Immature natural killer cell (primary cell): ENCODE results near the gene SPON1. TPM values are rescaled to one million over a fixed set of nuclear protein-coding genes. Genes with fewer than 3 reads are reported as not detected.
"Not testable (repeated sequence)": the region's sequence is repeated elsewhere in the genome, so short reads cannot be mapped to it uniquely, and the experiment has no call there.

Experiments
- DNase-seq, 3 donors: peaks; one replicate each; pipeline ENCODE4 v3.0.0; 2022; ENCODE audit warnings: mixed read lengths in 1 of 3
- H3K27ac Mint-ChIP-seq, 6 donors: one replicate each; pipeline ENCODE4 v1.8.0; 2020; ENCODE audit warnings: mixed read lengths in 6 of 6, mild to moderate bottlenecking in 5 of 6, inconsistent platforms in 4 of 6, moderate library complexity in 3 of 6
- H3K27me3 Mint-ChIP-seq, 3 donors: one replicate each; pipeline ENCODE4 v1.8.0; 2020 to 2021; ENCODE audit warnings: low read depth in 3 of 3, mild to moderate bottlenecking in 3 of 3, mixed read lengths in 3 of 3, moderate library complexity in 3 of 3, inconsistent platforms in 1 of 3
- H3K36me3 Mint-ChIP-seq, 3 donors: one replicate each; pipeline ENCODE4 v1.8.0; 2020; ENCODE audit warnings: mixed read lengths in 3 of 3, inconsistent platforms in 2 of 3, mild to moderate bottlenecking in 2 of 3
- H3K4me1 Mint-ChIP-seq, 2 donors: one replicate each; pipeline ENCODE4 v1.8.0; 2020; ENCODE audit warnings: inconsistent platforms in 2 of 2, mild to moderate bottlenecking in 2 of 2, mixed read lengths in 2 of 2, moderate library complexity in 1 of 2
- H3K4me3 Mint-ChIP-seq, 5 donors: one replicate each; pipeline ENCODE4 v1.8.0; 2020; ENCODE audit warnings: mild to moderate bottlenecking in 5 of 5, mixed read lengths in 5 of 5, inconsistent platforms in 3 of 5, moderate library complexity in 3 of 5
- H3K9me3 Mint-ChIP-seq, 6 donors: one replicate each; pipeline ENCODE4 v1.8.0; 2020; ENCODE audit warnings: mild to moderate bottlenecking in 6 of 6, mixed read lengths in 6 of 6, inconsistent platforms in 4 of 6, moderate library complexity in 3 of 6
- polyA plus RNA-seq, 3 donors: library from polyadenylated mRNA; unstranded; fragments of 300-500 nt; fragmentation: Illumina TruSeq; gene quantifications; one replicate each; pipeline ENCODE4 v1.2.3, GENCODE V29; 2021

The SPON1 gene
- polyA plus RNA-seq, 3 donors from 2014 or later: 0.22 to 1.1 (median 0.74) TPM

GRCh38 chr11:14275076-14275475 lies 312.6 kb downstream of the SPON1 start:
- Mint-ChIP-seq H3K4me3 (no peak overlapping the region), H3K36me3 (peaks cover 0 to 19% (median 8%) of the 10 kb centered on the region in 3 donors), H3K27me3 (peaks cover 0 to 5% (median 0%) of the 10 kb centered on the region in 3 donors), H3K4me1 (peaks cover 41 to 54% of the 10 kb centered on the region in 2 donors), H3K27ac (peak overlapping the region in 4 of 6 donors; percentile 38 to 71 (median 59)), H3K9me3 (no peaks in the 10 kb centered on the region)
- DNase-seq: no peak

DNA sequence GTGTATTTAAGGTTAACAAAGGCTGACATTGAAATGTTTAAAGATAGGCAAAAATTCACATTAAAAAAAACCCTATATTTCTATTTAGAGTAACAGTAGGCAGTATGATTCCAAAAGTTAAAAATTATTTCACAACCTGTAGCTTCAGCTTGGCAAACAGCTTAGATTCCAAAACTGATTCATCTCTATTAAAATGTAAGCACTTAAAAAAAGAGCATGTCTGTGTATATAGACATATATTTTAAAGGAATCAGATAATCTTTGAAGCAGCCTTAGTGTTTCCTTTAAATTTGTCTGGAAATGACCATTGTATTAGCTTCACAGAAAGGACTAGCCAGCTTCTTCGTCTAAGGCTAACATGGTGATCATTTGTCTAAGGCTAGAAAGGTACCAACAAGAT lies 316.3 kb downstream of the SPON1 start:
- H3K27me3 Mint-ChIP-seq: not testable (repeated sequence)
- peak overlapping the region in 2 of 6 donors; percentile 4 to 68 for H3K27ac Mint-ChIP-seq

DNA sequence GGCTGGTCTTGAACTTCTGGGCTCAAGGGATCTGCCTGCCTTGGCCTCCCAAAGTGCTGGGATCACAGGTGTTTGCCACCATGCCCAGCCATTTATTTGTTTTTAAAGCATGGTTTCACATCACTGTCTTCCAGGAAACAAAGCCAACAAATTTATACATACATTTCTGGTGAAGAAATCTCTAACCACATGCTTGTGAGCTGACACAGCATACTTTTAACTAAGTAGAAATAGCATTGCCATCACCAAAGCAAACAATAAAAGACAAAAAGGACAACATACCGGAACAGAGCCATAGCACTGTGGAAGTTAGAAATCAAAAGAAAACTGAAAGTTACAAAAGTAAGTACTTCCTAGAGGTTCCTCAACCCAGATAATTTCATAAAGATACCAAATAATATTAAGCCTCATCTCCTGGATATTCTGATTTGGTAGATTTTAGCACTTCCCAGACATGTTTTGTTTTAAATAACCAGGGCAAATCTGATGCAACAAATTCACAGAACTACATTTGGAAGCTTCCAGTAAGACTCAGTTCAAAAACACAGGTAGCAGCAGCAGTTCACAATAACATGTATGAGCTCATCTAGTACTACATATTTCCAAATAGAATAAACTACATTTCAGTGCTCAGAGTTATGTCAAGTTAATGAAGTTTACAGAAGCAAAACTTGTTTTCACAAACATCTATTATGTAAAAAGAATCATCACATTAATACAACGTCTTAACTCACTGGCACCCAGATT lies 325.8 kb downstream of the SPON1 start:
- Mint-ChIP-seq H3K27ac (peak overlapping the region; percentile 78 to 95 (median 92)), H3K27me3 (peaks cover 0 to 2% (median 0%) of the 10 kb centered on the region in 3 donors), H3K9me3 (no peaks in the 10 kb centered on the region), H3K4me1 (peaks cover 22 to 27% of the 10 kb centered on the region in 2 donors), H3K4me3 (peak overlapping the region; percentile 40 to 82 (median 72)), H3K36me3 (peaks cover 14 to 19% (median 15%) of the 10 kb centered on the region in 3 donors)
- DNase-seq: no peak

More for the DNA sequence above, 316.3 kb downstream of the SPON1 start:
- not testable (repeated sequence) for H3K9me3 Mint-ChIP-seq, DNase-seq, H3K4me3 Mint-ChIP-seq
- Mint-ChIP-seq H3K36me3 (peaks cover 5 to 35% (median 8%) of the 10 kb centered on the region in 3 donors), H3K4me1 (peaks cover 18 to 34% of the 10 kb centered on the region in 2 donors)

- Mint-ChIP-seq H3K27ac (peak overlapping the region in 5 of 6 donors; percentile 35 to 72 (median 53)), H3K4me3 (no peak overlapping the region), H3K4me1 (peaks cover 25 to 27% of the 10 kb centered on the region in 2 donors), H3K36me3 (peaks cover 10 to 28% (median 18%) of the 10 kb centered on the region in 3 donors), H3K9me3 (no peaks in the 10 kb centered on the region), H3K27me3 (peaks cover 0 to 2% (median 0%) of the 10 kb centered on the region in 3 donors)
- no peak for DNase-seq
Observed at GRCh38 chr11:14290422-14290821, 327.9 kb downstream of the SPON1 start.

GRCh38 chr11:14299921-14300320 lies 337.4 kb downstream of the SPON1 start:
- no peak overlapping the region for H3K4me3 Mint-ChIP-seq
- H3K9me3 Mint-ChIP-seq: no peaks in the 10 kb centered on the region
- H3K27ac Mint-ChIP-seq: no peak overlapping the region

DNA sequence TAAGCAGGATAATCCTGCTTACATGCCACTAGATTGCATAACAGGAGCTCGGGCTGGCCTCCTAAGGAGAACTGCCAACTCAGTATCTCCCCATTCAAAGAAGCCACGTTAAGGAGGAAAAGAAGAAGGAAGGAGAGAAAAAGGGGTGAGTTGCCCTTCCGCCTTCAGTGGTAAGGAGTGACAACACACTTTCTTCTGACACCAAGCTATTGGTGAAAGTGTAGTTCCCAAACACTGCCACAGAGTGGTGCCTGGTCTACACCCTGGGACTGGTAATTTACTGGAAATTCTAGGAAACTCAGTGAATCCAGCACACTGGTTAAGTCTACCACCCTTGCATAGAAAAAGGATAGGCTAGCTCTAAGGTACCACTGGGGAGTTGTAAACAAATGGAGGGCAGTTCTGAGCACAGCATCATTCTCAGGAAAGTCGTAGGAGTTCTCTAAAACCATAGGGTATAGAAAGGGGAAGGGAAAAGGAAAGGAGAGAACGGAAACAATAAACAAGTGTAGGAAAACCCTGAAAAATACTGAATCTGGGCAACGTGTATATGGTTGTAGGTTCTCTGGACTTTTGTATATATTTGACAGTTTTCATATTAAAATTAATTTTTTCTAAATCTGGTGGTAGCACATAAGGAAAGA lies 338.3 kb downstream of the SPON1 start:
- Mint-ChIP-seq H3K4me1 (peaks cover 0 to 54% of the 10 kb centered on the region in 2 donors), H3K27ac (no peak overlapping the region), H3K36me3 (no peaks in the 10 kb centered on the region), H3K9me3 (no peaks in the 10 kb centered on the region), H3K4me3 (no peak overlapping the region), H3K27me3 (no peaks in the 10 kb centered on the region)
- peak; percentile 59 to 69 (median 60) for DNase-seq

More at GRCh38 chr11:14299921-14300320, 337.4 kb downstream of the SPON1 start:
- Mint-ChIP-seq H3K4me1 (peaks cover 0 to 56% of the 10 kb centered on the region in 2 donors), H3K36me3 (no peaks in the 10 kb centered on the region), H3K27me3 (no peaks in the 10 kb centered on the region)
- no peak for DNase-seq

GRCh38 chr11:14304601-14305000 lies 342.1 kb downstream of the SPON1 start:
- DNase-seq: no peak
- peak overlapping the region in 1 of 5 donors; percentile 35 for H3K4me3 Mint-ChIP-seq
- H3K27me3 Mint-ChIP-seq: no peaks in the 10 kb centered on the region
- no peaks in the 10 kb centered on the region for H3K9me3 Mint-ChIP-seq
- H3K36me3 Mint-ChIP-seq: no peaks in the 10 kb centered on the region
- H3K27ac Mint-ChIP-seq: peak overlapping the region in 1 of 6 donors; percentile 36
- peaks cover 0 to 47% of the 10 kb centered on the region in 2 donors for H3K4me1 Mint-ChIP-seq

DNA sequence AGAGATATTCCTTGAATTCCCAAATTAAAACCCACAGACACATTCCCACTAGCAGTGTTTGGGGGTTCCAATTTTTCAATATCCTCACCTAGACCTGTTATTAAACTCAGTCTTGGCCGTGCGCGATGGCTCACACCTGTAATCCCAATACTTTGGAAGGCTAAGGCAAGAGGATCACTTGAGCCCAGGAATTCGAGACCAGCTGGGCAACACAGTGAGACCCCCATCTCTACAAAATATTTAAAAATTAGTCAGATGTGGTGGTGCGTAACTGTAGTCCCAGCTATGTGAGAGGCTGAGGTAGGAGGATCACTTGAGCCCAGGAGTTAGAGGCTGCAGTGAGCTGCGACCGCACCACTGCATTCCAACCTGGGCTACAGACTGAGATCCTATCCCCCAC lies 343.1 kb downstream of the SPON1 start:
- Mint-ChIP-seq H3K36me3 (no peaks in the 10 kb centered on the region), H3K4me3 (no peak overlapping the region), H3K9me3 (no peaks in the 10 kb centered on the region), H3K27me3 (no peaks in the 10 kb centered on the region), H3K4me1 (peaks cover 0 to 47% of the 10 kb centered on the region in 2 donors), H3K27ac (no peak overlapping the region)
- DNase-seq: no peak

DNA sequence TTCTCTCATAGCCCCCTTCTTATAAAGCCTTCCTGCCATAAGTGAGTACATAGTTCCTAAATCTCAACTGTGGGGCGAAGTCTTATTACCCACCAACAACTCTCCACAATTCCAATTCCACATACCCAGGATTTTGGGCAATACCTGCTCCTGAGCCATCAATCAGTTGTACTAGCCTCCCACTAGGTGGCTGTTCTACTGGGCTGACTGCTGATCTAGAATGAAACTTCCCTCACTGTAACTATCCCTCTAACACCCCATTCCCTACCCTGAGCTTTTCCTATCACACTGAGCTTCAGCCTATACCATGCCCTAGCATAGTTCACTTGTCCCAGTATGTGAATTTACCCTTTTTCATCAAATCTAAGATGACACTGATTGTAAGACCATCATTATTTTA lies 344.0 kb downstream of the SPON1 start:
- H3K9me3 Mint-ChIP-seq: no peaks in the 10 kb centered on the region
- H3K27me3 Mint-ChIP-seq: no peaks in the 10 kb centered on the region
- DNase-seq: no peak
- H3K27ac Mint-ChIP-seq: peak overlapping the region in 2 of 6 donors; percentile 5 to 16
- H3K36me3 Mint-ChIP-seq: no peaks in the 10 kb centered on the region
- peaks cover 0 to 47% of the 10 kb centered on the region in 2 donors for H3K4me1 Mint-ChIP-seq
- no peak overlapping the region for H3K4me3 Mint-ChIP-seq

DNA sequence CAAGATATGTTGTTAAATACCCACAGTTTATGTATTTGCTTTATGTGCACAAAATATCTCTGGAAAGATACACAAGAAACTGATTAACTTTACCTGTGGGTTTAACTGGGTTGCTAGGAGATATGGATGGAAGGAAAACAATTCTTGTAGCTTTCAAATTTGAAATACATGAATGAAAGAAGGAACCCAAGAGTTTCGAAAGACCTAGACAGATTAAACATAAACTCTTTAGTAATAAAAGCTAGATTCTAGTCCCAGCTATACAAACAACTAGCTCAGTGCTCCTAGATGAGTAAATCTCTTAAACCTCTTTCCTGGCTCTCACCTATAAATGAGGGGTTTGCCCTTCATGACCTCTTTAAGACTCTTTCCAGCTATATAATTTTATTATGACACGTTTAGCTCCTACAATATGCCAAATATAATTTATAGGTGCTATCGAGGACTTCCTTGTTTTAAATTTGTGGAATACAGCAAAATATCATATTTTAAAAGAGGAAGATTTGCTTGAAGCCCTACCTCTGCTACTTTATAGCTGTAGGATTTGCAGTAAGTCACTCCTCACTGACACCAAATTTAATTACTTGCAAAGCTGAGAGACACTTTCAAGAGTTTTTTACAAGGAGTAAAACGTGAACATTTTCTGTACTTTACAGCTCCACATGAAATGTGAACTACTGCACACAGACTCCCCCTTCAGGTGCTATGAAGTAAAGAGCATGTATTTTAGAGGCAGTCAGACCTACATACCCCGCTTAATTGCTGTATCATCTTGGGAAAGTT lies 345.8 kb downstream of the SPON1 start:
- peaks cover 15 to 48% of the 10 kb centered on the region in 2 donors for H3K4me1 Mint-ChIP-seq
- H3K36me3 Mint-ChIP-seq: no peaks in the 10 kb centered on the region
- H3K27ac Mint-ChIP-seq: no peak overlapping the region
- no peaks in the 10 kb centered on the region for H3K9me3 Mint-ChIP-seq
- peak in 2 of 3 donors; percentile 34 to 36 for DNase-seq
- no peaks in the 10 kb centered on the region for H3K27me3 Mint-ChIP-seq
- H3K4me3 Mint-ChIP-seq: no peak overlapping the region

DNA sequence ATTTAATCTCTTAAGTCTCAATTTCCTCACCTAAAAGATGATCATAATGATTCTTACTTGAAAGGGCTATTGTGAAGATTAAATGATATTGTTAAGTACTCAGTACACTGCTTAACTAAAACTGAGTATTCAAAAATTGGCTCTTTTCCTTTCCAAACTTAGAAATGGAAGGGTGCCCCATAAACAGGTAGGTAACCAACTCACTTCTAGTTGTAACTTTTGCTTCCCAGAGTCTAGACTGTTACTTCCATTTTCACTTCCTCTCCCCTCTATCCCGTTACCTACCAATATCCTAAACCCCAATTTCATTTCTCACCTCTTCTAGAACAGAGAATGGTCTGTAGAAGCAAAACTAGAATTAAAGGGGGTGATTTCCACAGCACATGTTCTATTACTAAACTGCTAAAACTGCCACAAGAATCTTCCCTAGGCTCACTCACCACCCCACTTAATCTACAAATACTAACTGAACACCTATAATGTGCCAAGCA lies 346.4 kb downstream of the SPON1 start:
- no peak for DNase-seq
- Mint-ChIP-seq H3K36me3 (no peaks in the 10 kb centered on the region), H3K27ac (no peak overlapping the region), H3K4me3 (no peak overlapping the region), H3K4me1 (peaks cover 21 to 46% of the 10 kb centered on the region in 2 donors), H3K9me3 (no peaks in the 10 kb centered on the region), H3K27me3 (no peaks in the 10 kb centered on the region)

GRCh38 chr11:14309425-14310192 lies 347.1 kb downstream of the SPON1 start:
- Mint-ChIP-seq H3K27ac (no peak overlapping the region), H3K27me3 (no peaks in the 10 kb centered on the region), H3K9me3 (no peaks in the 10 kb centered on the region), H3K4me3 (no peak overlapping the region), H3K36me3 (no peaks in the 10 kb centered on the region), H3K4me1 (peaks cover 27 to 44% of the 10 kb centered on the region in 2 donors)
- DNase-seq: no peak

- Mint-ChIP-seq H3K4me3 (no peak overlapping the region), H3K27ac (no peak overlapping the region), H3K9me3 (no peaks in the 10 kb centered on the region), H3K36me3 (no peaks in the 10 kb centered on the region), H3K27me3 (no peaks in the 10 kb centered on the region), H3K4me1 (peaks cover 38 to 49% of the 10 kb centered on the region in 2 donors)
- DNase-seq: no peak
Observed at GRCh38 chr11:14310679-14311078, 348.2 kb downstream of the SPON1 start.
